ENCODE results near the gene CSK.

CSK gene

GRCh38 chr15:74825866-74826265 is 44.0 kb downstream of the CSK start:
- no peak for DNase-seq (ENCODE audit: low read depth in 1 of 2, low spot score in 1 of 2)

GRCh38 chr15:74826364-74826819 is 44.5 kb downstream of the CSK start, which contains the start of gene CPLX3:
Gene CPLX3, plus strand, starts transcription at chr15:74826627. Its CDS starts 77 bp downstream, at chr15:74826704.
- peak in 1 of 2 donors; percentile 22 for DNase-seq (ENCODE audit: low read depth in 1 of 2, low spot score in 1 of 2)

GRCh38 chr15:74826921-74827320 is 45.0 kb downstream of the CSK start:
- DNase-seq (ENCODE audit: low read depth in 1 of 2, low spot score in 1 of 2) = no peak

- DNase-seq (ENCODE audit: low read depth in 1 of 2, low spot score in 1 of 2) = no peak
Observed at GRCh38 chr15:74827614-74828013, 45.7 kb downstream of the CSK start.

GRCh38 chr15:74828835-74829234 is 47.0 kb downstream of the CSK start:
- no peak for DNase-seq (ENCODE audit: low read depth in 1 of 2, low spot score in 1 of 2)

GRCh38 chr15:74829486-74829885 is 47.6 kb downstream of the CSK start:
- no peak for DNase-seq (ENCODE audit: low read depth in 1 of 2, low spot score in 1 of 2)

GRCh38 chr15:74829991-74830390 is 48.1 kb downstream of the CSK start:
- DNase-seq (ENCODE audit: low read depth in 1 of 2, low spot score in 1 of 2) = no peak

- no peak for DNase-seq (ENCODE audit: low read depth in 1 of 2, low spot score in 1 of 2)
Observed at GRCh38 chr15:74830868-74831267, 49.0 kb downstream of the CSK start.

GRCh38 chr15:74831813-74832495 is 50.1 kb downstream of the CSK start:
- DNase-seq (ENCODE audit: low read depth in 1 of 2, low spot score in 1 of 2) = no peak

GRCh38 chr15:74832826-74833225 is 50.9 kb downstream of the CSK start:
- DNase-seq (ENCODE audit: low read depth in 1 of 2, low spot score in 1 of 2) = no peak

- no peak for DNase-seq (ENCODE audit: low read depth in 1 of 2, low spot score in 1 of 2)
Observed at GRCh38 chr15:74833376-74834107, 51.7 kb downstream of the CSK start.

GRCh38 chr15:74835312-74835823 is 53.5 kb downstream of the CSK start:
- DNase-seq (ENCODE audit: low read depth in 1 of 2, low spot score in 1 of 2) = no peak

- DNase-seq (ENCODE audit: low read depth in 1 of 2, low spot score in 1 of 2) = no peak
Observed at GRCh38 chr15:74836846-74837245, 55.0 kb downstream of the CSK start.

- DNase-seq (ENCODE audit: low read depth in 1 of 2, low spot score in 1 of 2) = no peak
Observed at GRCh38 chr15:74837482-74838136, 55.7 kb downstream of the CSK start.

- DNase-seq (ENCODE audit: low read depth in 1 of 2, low spot score in 1 of 2) = no peak
Observed at GRCh38 chr15:74838137-74838516, 56.2 kb downstream of the CSK start.

- no peak for DNase-seq (ENCODE audit: low read depth in 1 of 2, low spot score in 1 of 2)
Observed at GRCh38 chr15:74838746-74839525, 57.1 kb downstream of the CSK start.

- DNase-seq (ENCODE audit: low read depth in 1 of 2, low spot score in 1 of 2) = no peak
Observed at GRCh38 chr15:74839526-74840395, 57.9 kb downstream of the CSK start.

GRCh38 chr15:74840851-74841775 is 59.2 kb downstream of the CSK start:
- DNase-seq (ENCODE audit: low read depth in 1 of 2, low spot score in 1 of 2) = no peak

- no peak for DNase-seq (ENCODE audit: low read depth in 1 of 2, low spot score in 1 of 2)
Observed at GRCh38 chr15:74841891-74842373, 60.1 kb downstream of the CSK start.
